A673 (cell line): ENCODE measurements around the gene ACACA. TPM values are rescaled to one million over a fixed set of nuclear protein-coding genes. Genes with fewer than 3 reads are reported as not detected.

ENCODE experiments used
- BruUV-seq: library from RNA; stranded (reverse); fragments of 400-500 nt; replicated peaks from 2 replicates; lab custom pipeline; 2021; lab: Mats Ljungman, UMichigan
- CTCF ChIA-PET: fragments of 300-600 bp; sonication (Branson Sonifier 250); formaldehyde crosslinking; loops from one replicate; lab custom pipeline; 2022; ENCODE audit warnings: antibody characterized with exemption; lab: Charles Lee
- POLR2A ChIA-PET: fragments of 300-600 bp; sonication (Branson Sonifier 250); formaldehyde crosslinking; loops from one replicate; lab custom pipeline; 2022; ENCODE audit warnings: antibody characterized with exemption; ENCODE audit not compliant: low non-redundant PET; lab: Charles Lee
- DNase-seq: peaks from one replicate; pipeline ENCODE4 v3.0.0-alpha.2; 2015; ENCODE audit warnings: low spot score
- H3K27ac ChIP-seq: fragments of 200-600 bp; sonication (generic); 2 replicates; pipeline ENCODE4 v1.5.1; 2016; ENCODE audit warnings: mixed run types, low read depth, mild to moderate bottlenecking, mixed read lengths, antibody characterized with exemption, low read length; ENCODE audit not compliant: poor library complexity, severe bottlenecking
- H3K27me3 ChIP-seq: fragments of 200-600 bp; sonication (generic); replicated peaks from 2 replicates; pipeline ENCODE4 v1.6.1; 2017; ENCODE audit warnings: mixed run types, low read depth, mild to moderate bottlenecking, mixed read lengths, antibody characterized with exemption, low read length; ENCODE audit not compliant: insufficient read depth, poor library complexity
- H3K36me3 ChIP-seq: fragments of 200-600 bp; sonication (generic); 2 replicates; pipeline ENCODE4 v1.6.1; 2016; ENCODE audit warnings: mixed run types, mild to moderate bottlenecking, mixed read lengths, antibody characterized with exemption, low read length; ENCODE audit not compliant: insufficient read depth, poor library complexity, severe bottlenecking
- H3K4me1 ChIP-seq: fragments of 200-600 bp; sonication (generic); 2 replicates; pipeline ENCODE4 v1.6.1; 2017; ENCODE audit warnings: mixed run types, mild to moderate bottlenecking, mixed read lengths, antibody characterized with exemption, low read length; ENCODE audit not compliant: insufficient read depth, poor library complexity, severe bottlenecking
- H3K4me3 ChIP-seq: fragments of 200-600 bp; sonication (generic); 2 replicates; pipeline ENCODE4 v1.5.1; 2016; ENCODE audit warnings: low read depth, mixed run types, mild to moderate bottlenecking, mixed read lengths, low read length; ENCODE audit not compliant: poor library complexity, severe bottlenecking
- H3K9me3 ChIP-seq: fragments of 200-600 bp; sonication (generic); 2 replicates; pipeline ENCODE4 v1.6.1; 2016; ENCODE audit warnings: mixed run types, low read depth, mild to moderate bottlenecking, mixed read lengths, antibody characterized with exemption, low read length; ENCODE audit not compliant: poor library complexity, severe bottlenecking
- EZH2 ChIP-seq: fragments of 200-600 bp; sonication (generic); IDR thresholded peaks from 2 replicates; pipeline ENCODE4 v1.6.1; 2017; ENCODE audit warnings: borderline replicate concordance, low read depth, mild to moderate bottlenecking, mixed read lengths, antibody characterized with exemption, low read length; ENCODE audit not compliant: poor library complexity, severe bottlenecking
- intact Hi-C: fragments of 100-400 bp; cut with micrococcal nuclease; formaldehyde crosslinking; loops from one replicate; pipeline ENCODE4 v1.10.0; 2022; ENCODE audit not compliant: unreplicated experiment
- total RNA-seq: library from RNA; stranded (reverse); gene quantifications from 2 replicates; pipeline ENCODE4 v1.2.3, GENCODE V29; 2021
- TF ChIP-seq, protein P1 (sequence below): fragments of 300-800, 200-600 bp; sonication (generic); conservative IDR thresholded peaks from 2 replicates; pipeline ENCODE4 v1.5.1; 2017; ENCODE audit warnings: low read depth, mild to moderate bottlenecking, antibody characterized with exemption, low read length, moderate library complexity, mixed read lengths

ACACA gene
- total RNA-seq, 1 experiment from 2014 or later: 68.3 TPM

DNA sequence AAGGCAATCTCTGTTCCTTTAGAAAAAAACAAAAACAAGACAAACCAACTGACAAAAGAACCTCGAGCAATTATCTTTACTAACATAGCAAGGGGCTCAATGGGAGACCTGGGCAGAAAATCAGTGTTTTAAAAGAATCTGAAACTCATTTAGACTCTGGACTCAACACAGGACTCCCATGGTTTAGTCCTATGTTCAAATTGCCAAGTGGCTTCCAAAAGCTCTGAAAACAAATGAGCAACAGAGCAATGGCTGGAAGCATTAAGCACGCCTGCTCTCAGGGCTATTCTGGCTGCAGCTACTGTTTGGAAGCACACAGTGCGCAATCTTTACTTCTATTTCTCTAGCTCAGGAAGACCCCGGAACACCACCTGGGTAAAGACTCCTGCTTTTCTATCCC lies 295.9 kb downstream of the ACACA start:
- CTCF ChIA-PET: no interaction called here
- Histone ChIP-seq H3K27me3 (no peaks in the 10 kb centered on the region), H3K4me3 (no peak overlapping the region), H3K36me3 (peaks cover 3% of the 10 kb centered on the region), H3K4me1 (no peaks in the 10 kb centered on the region), H3K9me3 (no peaks in the 10 kb centered on the region), H3K27ac (no peak overlapping the region)
- BruUV-seq: no TSS peak
- TF ChIP-seq, protein P1, sequence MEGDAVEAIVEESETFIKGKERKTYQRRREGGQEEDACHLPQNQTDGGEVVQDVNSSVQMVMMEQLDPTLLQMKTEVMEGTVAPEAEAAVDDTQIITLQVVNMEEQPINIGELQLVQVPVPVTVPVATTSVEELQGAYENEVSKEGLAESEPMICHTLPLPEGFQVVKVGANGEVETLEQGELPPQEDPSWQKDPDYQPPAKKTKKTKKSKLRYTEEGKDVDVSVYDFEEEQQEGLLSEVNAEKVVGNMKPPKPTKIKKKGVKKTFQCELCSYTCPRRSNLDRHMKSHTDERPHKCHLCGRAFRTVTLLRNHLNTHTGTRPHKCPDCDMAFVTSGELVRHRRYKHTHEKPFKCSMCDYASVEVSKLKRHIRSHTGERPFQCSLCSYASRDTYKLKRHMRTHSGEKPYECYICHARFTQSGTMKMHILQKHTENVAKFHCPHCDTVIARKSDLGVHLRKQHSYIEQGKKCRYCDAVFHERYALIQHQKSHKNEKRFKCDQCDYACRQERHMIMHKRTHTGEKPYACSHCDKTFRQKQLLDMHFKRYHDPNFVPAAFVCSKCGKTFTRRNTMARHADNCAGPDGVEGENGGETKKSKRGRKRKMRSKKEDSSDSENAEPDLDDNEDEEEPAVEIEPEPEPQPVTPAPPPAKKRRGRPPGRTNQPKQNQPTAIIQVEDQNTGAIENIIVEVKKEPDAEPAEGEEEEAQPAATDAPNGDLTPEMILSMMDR: no peak
- no peak for TF ChIP-seq EZH2
- POLR2A ChIA-PET: no interaction called here
- DNase-seq: no peak
- intact Hi-C loops: no loop called here

DNA sequence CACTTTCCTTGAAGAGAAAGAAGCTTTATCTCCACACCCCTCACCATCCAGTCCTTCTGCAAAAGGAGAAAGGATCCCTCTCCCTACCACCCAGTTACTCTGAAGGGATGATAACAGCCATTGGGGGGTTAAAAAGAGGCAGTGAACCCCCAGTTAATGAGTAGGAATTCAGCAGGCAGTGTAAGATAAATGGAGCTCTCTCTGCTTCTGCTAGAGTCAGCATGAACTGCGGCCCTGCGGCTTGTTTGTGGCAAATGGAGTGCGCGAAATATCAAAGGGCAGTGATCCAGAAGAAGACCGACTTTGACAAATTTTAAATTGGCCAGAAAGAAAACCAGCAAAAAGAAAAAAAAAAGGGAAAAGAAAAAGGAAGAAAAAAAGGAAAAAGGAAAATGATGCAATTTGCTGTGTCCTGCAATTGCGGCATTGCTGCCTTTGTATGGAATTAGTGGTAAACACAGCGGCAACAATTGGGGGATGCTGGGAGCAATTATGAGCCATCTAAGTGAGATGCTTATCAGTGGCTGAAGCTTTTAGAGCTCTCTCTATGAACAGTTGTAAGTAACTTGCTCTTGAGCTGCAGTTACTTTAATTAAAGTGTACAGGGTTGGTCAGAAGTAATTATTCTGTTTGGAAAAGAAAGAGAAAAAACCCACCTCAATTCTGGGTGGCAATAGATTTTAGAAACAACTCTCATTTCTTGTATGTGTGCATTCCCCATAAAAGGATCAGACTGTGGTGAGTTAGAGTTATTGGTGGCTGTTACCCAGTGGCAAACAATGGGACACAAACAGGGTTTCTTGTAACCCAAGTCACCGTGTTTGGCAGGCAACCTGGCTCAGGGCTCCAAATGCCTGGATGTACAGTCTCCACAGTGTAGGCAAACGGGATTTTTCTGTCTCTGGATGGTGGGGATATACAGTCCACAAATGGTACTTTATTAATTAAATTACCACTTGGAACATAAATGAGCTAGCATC lies 296.6 kb downstream of the ACACA start:
- Histone ChIP-seq H3K36me3 (peaks cover 3% of the 10 kb centered on the region), H3K27ac (no peak overlapping the region), H3K4me1 (no peaks in the 10 kb centered on the region), H3K4me3 (no peak overlapping the region), H3K9me3 (no peaks in the 10 kb centered on the region), H3K27me3 (no peaks in the 10 kb centered on the region)
- BruUV-seq: no TSS peak
- ChIA-PET POLR2A (no interaction called here), CTCF (no interaction called here)
- TF ChIP-seq, protein P1: no peak
- no peak for TF ChIP-seq EZH2
- intact Hi-C loops: no loop called here
- no peak for DNase-seq

DNA sequence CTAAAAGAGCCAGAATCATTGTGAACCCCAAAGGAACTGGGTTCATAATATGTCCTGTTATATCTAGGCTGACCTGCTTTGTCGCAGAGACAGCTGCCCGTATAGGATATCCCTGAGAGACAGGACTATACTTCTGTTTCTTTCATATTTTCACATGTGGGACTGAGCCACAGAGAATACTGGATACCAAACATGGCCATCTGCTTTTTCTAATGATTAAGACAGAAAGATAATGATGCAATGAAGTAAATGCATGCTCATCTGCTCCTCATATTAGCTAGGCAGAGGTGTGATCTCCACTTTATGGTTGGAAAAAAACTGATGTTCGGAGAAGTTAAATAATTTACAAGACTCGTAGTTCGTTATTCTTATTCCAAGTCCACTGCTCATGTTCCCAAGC lies 297.5 kb downstream of the ACACA start:
- peaks cover 3% of the 10 kb centered on the region for H3K36me3 ChIP-seq
- intact Hi-C loops: no loop called here
- H3K27me3 ChIP-seq: no peaks in the 10 kb centered on the region
- no peaks in the 10 kb centered on the region for H3K9me3 ChIP-seq
- no peaks in the 10 kb centered on the region for H3K4me1 ChIP-seq
- ChIA-PET CTCF (no interaction called here), POLR2A (no interaction called here)
- BruUV-seq: no TSS peak
- TF ChIP-seq, protein P1: no peak
- H3K4me3 ChIP-seq: no peak overlapping the region
- DNase-seq: no peak
- no peak overlapping the region for H3K27ac ChIP-seq
